HG03039 (cell line): ENCODE measurements around the gene ING4.

Experiments used
- ATAC-seq: cut with Tn5 transposase; IDR thresholded peaks from one replicate; pipeline ENCODE4 v1.9.1; 2021; ENCODE audit warnings: mild to moderate bottlenecking, moderate library complexity; ENCODE audit not compliant: unreplicated experiment

ING4 gene

DNA sequence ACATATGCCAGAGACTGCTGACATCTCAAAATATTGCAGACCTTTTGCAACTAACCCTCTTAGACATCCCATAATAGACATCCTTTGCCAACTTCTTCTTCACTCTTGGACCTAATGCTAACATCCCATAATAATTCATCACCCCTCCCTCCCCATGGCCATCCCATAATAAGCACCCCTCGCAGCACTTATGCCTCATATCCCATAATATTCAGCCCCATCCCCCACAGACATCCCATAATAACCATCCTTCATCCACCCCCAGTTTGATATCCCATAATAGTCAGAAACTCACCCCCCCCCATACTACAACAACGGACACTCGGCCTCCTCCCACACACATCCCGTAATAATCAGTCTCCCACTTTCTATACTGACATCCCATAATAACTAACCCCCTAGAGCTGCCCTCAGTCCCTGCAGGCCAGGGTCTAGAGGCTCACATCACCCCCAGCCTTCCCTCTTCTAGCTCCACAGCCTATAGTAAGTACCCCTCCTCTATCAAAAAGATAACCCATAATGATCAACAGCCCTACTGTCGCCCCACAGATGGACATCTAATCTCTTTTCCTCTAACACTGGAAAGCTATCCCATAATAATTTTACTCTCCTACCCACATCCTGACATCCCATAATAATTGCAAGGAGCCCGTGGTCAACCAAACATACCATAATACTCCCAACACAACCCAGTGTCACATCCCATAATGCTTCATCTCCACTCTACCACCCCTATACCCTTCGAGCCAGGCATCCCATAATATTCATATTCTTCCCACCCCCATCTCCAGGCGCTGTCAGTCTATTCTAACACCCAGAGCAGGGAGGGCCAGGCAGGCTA, 54.9 kb downstream of the ING4 start:
- ATAC-seq: no peak

DNA sequence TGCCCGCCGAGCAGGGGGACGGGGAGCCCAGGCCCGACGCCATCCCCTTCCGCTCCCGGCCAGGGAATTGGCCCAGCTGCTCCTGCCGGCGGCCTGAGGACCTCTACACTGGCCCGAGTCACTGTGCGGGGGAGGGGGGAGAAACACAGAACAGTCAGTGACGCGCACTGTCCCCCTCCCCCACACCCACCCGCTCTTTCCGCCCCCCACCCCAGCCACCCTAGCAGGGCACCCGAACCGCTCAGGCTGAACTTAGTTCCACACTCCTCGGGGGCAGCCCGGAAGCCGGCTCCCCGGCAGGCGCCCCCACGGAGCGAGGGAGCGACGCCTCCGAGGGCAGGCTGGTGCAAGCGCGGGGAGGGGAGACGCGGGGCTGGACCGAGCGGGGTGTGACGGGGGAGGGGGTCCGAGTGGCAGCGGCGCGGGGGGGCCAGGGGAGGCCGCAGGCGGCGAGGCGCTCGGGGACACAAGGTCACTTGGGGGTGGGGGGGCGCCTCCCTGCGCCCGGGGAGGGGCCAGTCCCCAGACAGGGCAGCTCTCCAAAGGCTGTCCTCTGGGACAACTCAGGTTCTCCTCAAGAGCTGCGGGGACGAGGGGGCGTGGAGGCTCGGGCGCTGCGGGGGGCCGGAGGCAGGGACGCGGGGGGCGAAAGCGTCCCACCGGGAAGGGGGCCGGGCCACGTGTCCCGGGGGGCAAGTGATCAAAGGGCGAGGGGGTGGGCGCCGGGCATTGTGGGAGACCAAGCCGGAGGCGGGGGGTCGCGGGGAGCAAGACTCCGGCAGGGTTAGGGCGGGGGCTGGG, 56.4 kb downstream of the ING4 start:
- ATAC-seq: no peak

DNA sequence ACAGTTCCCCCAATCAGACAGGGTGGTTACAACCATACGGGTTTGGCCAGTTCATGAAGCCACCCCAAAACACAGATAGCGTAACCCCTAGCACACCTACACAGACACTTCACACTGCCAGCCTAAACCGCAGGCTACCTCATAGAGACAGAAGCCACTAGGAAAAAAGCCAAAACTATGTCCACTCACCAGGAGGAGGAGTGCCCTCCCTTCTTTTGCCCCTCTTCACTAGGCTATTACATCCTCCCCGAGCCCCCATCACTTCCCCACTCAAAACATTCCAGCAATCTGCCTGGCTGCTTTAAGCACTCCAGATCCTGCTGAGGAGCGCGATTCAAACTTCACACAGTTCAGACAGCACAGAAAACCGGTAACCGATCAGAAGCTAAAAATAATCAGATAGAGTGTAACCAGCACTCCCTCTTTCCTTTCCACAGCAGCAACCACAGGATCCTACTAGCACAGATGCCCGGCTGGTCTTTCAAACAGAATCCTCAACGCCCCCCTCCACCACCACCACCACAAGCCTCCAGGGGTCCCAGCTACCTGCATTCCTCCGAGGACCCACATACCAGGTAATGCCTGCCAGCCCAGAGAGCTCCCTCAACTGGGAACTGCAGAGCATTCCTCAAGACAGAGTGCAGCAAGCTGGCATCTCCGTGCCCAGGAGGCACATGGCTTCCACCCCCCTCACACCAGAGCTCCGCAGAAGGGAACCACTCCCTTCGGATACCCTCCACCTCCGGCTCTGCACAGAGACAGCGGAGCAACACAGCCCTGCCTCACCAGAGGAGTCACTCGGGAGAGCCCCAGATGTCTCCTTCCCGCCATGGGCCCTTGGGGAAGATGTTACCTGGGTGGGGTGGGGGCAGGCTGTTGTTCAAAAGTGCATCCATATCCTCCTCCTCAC, 57.2 kb downstream of the ING4 start:
- no peak for ATAC-seq

DNA sequence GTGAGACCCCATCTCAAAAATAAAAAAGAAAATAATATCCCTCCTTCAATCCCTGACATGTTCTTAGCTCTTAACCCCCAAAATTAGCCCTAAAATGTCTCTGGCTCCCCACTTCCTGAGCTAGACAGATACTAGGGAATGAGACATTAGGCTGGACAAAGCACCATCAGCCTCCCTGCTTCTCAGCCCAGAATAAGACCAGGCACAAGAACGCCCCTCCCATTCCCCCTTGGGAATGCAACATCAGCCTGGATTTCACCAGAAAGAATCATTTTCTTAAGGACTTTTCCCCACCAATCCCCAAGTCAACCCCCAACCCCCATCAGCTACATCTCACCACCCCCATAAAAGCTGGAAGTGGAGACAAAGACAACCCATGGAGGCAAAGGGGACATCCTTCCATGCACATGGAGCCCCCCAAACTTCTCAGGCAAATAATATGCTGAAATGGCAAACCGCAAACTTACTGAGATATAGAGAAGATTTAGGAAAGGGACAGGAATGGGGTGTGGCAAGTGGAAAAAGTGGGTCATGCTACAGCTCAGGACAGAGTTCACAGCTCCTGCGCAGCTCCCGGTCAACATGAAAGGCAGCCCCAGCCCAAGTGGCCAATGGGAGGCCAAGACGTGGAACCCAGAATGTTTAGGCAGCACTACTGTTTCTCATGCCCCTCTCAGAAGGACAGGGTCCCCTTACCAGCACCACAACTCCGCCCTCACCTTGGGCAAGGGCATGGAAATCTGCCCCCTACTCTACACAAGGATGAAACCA, 58.5 kb downstream of the ING4 start:
- ATAC-seq: no peak

DNA sequence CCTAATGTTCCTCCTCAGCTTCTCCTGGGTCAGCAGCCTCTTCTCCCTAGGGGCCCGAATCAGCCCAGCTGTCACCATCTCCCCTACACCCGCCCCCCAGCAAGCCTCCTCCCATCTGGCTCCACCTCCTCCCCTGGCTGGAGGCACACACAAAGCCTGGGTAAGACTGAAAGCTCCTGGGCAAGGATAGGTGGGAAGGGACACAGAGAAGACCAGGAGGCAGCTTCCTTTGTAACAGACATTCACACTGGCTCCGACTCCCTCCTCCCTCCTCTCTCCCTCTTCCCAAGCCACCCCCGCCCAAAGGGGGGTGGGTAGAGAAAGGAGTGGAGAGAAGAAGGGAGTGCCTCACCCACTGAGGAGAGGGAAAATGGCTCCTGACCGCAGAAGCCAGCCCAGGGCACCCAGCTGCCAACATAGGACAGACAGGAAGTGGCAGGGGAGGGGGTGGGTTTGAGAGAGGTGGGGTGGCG, 59.8 kb downstream of the ING4 start:
- ATAC-seq: no peak

DNA sequence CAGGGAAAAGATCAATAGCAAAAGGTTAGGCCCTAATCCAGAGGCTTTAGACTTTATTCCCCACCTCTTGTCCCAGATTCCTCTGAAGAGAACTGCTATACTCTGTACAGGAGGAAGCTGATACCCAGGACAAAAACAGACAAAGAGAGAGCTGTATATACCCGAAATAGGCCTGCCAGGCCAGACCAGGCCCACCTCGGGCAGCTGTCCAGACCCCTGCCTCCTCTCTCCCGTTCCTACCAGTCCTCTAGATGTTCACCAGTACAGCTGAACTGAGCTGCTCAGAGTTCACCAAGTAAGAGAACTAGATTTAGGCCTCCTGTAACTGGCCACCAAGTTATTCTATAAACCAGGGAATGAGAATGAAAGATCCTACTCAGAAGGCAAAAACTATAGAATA, 60.4 kb downstream of the ING4 start:
- ATAC-seq: no peak
